ENCODE measurements around the gene BMP6.

DNA sequence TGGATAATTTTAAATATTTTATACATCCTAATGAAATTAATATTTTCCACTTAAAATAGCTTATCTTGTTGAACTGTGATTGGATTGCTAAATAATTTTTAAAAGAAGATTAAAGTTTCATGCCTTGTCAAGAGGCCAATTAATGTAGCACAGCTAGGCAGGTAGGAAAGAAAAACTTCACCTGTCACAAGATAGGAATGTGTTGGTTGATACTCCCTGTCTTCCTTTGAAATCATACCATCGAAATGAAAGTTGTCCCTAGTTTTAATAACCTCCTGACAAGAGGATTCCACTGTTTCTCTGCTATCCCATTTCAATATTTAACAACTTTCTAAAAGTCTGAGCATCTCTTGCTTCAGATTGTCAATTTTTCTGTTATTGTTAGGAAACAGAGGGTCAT lies 80.8 kb downstream of the BMP6 start:
- TF ChIP-seq, protein P1, sequence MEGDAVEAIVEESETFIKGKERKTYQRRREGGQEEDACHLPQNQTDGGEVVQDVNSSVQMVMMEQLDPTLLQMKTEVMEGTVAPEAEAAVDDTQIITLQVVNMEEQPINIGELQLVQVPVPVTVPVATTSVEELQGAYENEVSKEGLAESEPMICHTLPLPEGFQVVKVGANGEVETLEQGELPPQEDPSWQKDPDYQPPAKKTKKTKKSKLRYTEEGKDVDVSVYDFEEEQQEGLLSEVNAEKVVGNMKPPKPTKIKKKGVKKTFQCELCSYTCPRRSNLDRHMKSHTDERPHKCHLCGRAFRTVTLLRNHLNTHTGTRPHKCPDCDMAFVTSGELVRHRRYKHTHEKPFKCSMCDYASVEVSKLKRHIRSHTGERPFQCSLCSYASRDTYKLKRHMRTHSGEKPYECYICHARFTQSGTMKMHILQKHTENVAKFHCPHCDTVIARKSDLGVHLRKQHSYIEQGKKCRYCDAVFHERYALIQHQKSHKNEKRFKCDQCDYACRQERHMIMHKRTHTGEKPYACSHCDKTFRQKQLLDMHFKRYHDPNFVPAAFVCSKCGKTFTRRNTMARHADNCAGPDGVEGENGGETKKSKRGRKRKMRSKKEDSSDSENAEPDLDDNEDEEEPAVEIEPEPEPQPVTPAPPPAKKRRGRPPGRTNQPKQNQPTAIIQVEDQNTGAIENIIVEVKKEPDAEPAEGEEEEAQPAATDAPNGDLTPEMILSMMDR (IDR thresholded peaks at IDR 0.05): no peak
- TF ChIP-seq ZFX (IDR thresholded peaks at IDR 0.05; ENCODE audit: borderline replicate concordance): no peak

Measured in 22Rv1 (cell line).